Endothelial cell of coronary artery (primary cell): ENCODE measurements around the gene FBXL3. TPM values are rescaled to one million over a fixed set of nuclear protein-coding genes. Genes with fewer than 3 reads are reported as not detected.

Experiments used
- total RNA-seq: library from RNA; depleted of rRNA; stranded (reverse); fragments of >200 nt; gene quantifications from 2 replicates; pipeline ENCODE4 v1.2.3, GENCODE V29; 2014

Gene FBXL3, protein sequence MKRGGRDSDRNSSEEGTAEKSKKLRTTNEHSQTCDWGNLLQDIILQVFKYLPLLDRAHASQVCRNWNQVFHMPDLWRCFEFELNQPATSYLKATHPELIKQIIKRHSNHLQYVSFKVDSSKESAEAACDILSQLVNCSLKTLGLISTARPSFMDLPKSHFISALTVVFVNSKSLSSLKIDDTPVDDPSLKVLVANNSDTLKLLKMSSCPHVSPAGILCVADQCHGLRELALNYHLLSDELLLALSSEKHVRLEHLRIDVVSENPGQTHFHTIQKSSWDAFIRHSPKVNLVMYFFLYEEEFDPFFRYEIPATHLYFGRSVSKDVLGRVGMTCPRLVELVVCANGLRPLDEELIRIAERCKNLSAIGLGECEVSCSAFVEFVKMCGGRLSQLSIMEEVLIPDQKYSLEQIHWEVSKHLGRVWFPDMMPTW
- 46.5 and 57.8 TPM in 2 replicates for total RNA-seq

GRCh38 chr13:77026861-77027621 is at the start of gene FBXL3:
Gene FBXL3, minus strand, starts transcription at chr13:77027159. Its CDS starts 5,299 bp downstream, at chr13:77021860.

DNA sequence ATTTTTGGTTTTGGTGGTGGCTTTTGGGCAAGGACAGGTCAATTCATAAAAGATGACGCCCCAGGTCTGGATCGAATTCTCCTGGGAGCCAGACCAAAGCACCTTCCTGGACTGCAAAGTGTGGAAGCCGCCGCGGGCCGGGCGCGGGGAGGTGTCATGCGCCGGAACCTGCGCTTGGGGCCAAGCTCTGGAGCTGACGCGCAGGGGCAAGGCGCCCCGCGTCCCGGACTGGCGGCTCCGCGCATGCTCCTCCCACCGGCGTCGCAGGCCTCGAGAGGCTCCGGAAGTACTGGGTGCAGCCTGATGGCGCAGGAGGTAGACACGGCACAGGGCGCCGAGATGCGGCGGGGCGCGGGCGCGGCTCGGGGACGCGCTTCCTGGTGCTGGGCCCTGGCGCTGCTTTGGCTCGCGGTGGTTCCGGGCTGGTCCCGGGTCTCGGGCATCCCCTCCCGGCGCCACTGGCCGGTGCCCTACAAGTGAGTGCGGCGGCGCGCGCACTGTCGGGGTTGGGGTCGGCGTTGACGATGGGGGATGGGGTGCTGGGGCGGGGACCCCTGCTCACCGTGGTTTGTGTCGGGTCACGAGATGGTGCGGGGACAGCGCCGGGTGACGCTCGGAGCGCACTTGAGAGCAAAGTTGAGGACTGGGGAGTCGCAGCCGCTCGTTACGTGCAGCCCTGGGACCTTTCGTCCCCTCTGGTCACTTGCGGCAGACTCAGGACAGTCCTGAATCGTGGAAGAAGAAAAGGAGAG is 35.0 kb downstream of the FBXL3 start, which contains the start of gene CLN5:
CLN5 (plus strand) TSS at position 286 of the 752 bp plus-strand sequence; CDS start at position 304, 18 bp downstream.

Other genes starting within 250 kb of the FBXL3 start
- gene KCTD12, start 140.8 kb downstream of the FBXL3 start, total RNA-seq, result 71.0 and 114 TPM in 2 replicates
- gene ACOD1, start 78.6 kb downstream of the FBXL3 start, total RNA-seq, result not detected in 2 replicates
- gene CLN5, start 35.1 kb downstream of the FBXL3 start, total RNA-seq, result 22.1 and 25.3 TPM in 2 replicates